Kidney (tissue), 14 donors: ENCODE data around the gene FCSK. TPM values are rescaled to one million over a fixed set of nuclear protein-coding genes. Genes with fewer than 3 reads are reported as not detected.

Source experiments
- DNase-seq, 5 donors: peaks; one replicate each; pipeline ENCODE4 v3.0.0-alpha.2; 2013 to 2020
- FAIRE-seq: peaks from 2 replicates; lab custom pipeline; 2012; peaks lifted over from hg19 to GRCh38; lab: Jason Lieb, UNC
- H3K27ac ChIP-seq, 2 donors: one replicate each; pipeline ENCODE4 v1.7.0; 2013; ENCODE audit warnings: low read depth in 2 of 2, low read length in 2 of 2, inconsistent platforms in 1 of 2
- H3K27me3 ChIP-seq: one replicate; pipeline ENCODE4 v1.7.1; 2013; ENCODE audit warnings: low read length, inconsistent platforms; ENCODE audit not compliant: control insufficient read depth, insufficient read depth
- H3K36me3 ChIP-seq, 3 donors: one replicate each; pipeline versions ENCODE4 v1.7.0 to v1.7.1; 2013; ENCODE audit warnings: low read length in 3 of 3, control low read depth in 1 of 3, inconsistent platforms in 1 of 3; ENCODE audit not compliant: insufficient read depth in 3 of 3, control insufficient read depth in 2 of 3
- H3K4me1 ChIP-seq, 3 donors: one replicate each; pipeline versions ENCODE4 v1.7.0 to v1.7.1; 2013; ENCODE audit warnings: low read length in 3 of 3, inconsistent platforms in 1 of 3, low read depth in 1 of 3; ENCODE audit not compliant: control insufficient read depth in 2 of 3, insufficient read depth in 2 of 3
- H3K4me3 ChIP-seq, 3 donors: one replicate each; pipeline versions ENCODE4 v1.7.0 to v1.8.1; 2013; ENCODE audit warnings: low read length in 3 of 3, control low read depth in 1 of 3, inconsistent platforms in 1 of 3
- H3K9ac ChIP-seq, 3 donors: one replicate each; pipeline versions ENCODE4 v1.7.0 to v1.7.1; 2013; ENCODE audit warnings: low read length in 3 of 3, control low read depth in 1 of 3, inconsistent platforms in 1 of 3
- H3K9me3 ChIP-seq, 3 donors: one replicate each; pipeline versions ENCODE4 v1.7.0 to v1.7.1; 2013; ENCODE audit warnings: low read length in 3 of 3, control low read depth in 1 of 3, inconsistent platforms in 1 of 3; ENCODE audit not compliant: control insufficient read depth in 2 of 3, insufficient read depth in 1 of 3
- CTCF ChIP-seq: IDR thresholded peaks from 3 replicates; pipeline ENCODE4 v1.5.1; 2012; ENCODE audit warnings: mild to moderate bottlenecking, moderate library complexity, borderline replicate concordance; ENCODE audit not compliant: insufficient read depth; ENCODE audit errors: extremely low read depth
- intact Hi-C: fragments of 100-400 bp; cut with DNase I; formaldehyde crosslinking; loops from one replicate; pipeline ENCODE4 v1.11.1; 2022
- polyA plus RNA-seq: library from polyadenylated mRNA; stranded (reverse); fragments of 350-450 nt; fragmentation: Illumina TruSeq; extraction: RNeasy Lipid Tissue Mini Kit (QIAGEN cat#74804); gene quantifications from one replicate; pipeline ENCODE4 v1.2.3, GENCODE V29; 2014; ENCODE audit warnings: low read depth, low replicate concordance; ENCODE audit not compliant: insufficient read depth
- total RNA-seq: library from RNA; stranded (reverse); fragmentation: NEBNext Ultra II Directional; extraction: Animal tissue kit (Norgen Biotek cat#: 25700); gene quantifications from one replicate; pipeline ENCODE4 v1.2.1, GENCODE V29; 2021
- donor health status: control.
- donor health status: control.
- donor health status: control.
- donor health status: control.
- donor health status: control.
- donor health status: DM: yes; HTN: yes; CAD: no.
- donor health status: Normal renal cell carcinoma (clear cell type).

FCSK gene
- total and polyA plus RNA-seq, 2 donors from 2014 or later, result 18.7 to 32.5 TPM

GRCh38 chr16:70529051-70529777 lies 74.8 kb downstream of the FCSK start:
- H3K27me3 ChIP-seq, result no peaks in the 10 kb centered on the region
- peak; percentile 28 for TF ChIP-seq CTCF
- no peak overlapping the region for H3K9ac ChIP-seq
- H3K27ac ChIP-seq, result no peak overlapping the region
- DNase-seq (peak in 2 of 5 donors; percentile 9 to 44), FAIRE-seq (peak; percentile 35)
- H3K9me3 ChIP-seq, result no peaks in the 10 kb centered on the region
- H3K4me1 ChIP-seq, result peaks cover 0 to 7% (median 6%) of the 10 kb centered on the region in 3 donors
- peaks cover 14 to 54% (median 26%) of the 10 kb centered on the region in 3 donors for H3K36me3 ChIP-seq
- H3K4me3 ChIP-seq, result no peak overlapping the region
- intact Hi-C loops, result no loop called here

Other genes with a start within 250 kb of the FCSK start
- 22.6 TPM for gene EXOSC6, start 202.7 kb upstream of the FCSK start, total RNA-seq
- 13.1 TPM for gene EXOSC6, start 202.7 kb upstream of the FCSK start, polyA plus RNA-seq
- gene AARS1, start 165.1 kb upstream of the FCSK start, total RNA-seq, result 111 TPM
- 58.2 TPM for gene AARS1, start 165.1 kb upstream of the FCSK start, polyA plus RNA-seq
- gene DDX19B, start 155.4 kb upstream of the FCSK start, total RNA-seq, result 33.4 TPM
- gene DDX19B, start 155.4 kb upstream of the FCSK start, polyA plus RNA-seq, result 25.6 TPM
- gene DDX19A, start 107.7 kb upstream of the FCSK start, total RNA-seq, result 34.8 TPM
- 19.8 TPM for gene DDX19A, start 107.7 kb upstream of the FCSK start, polyA plus RNA-seq
- 28.6 TPM for gene ST3GAL2, start 15.5 kb upstream of the FCSK start, total RNA-seq
- gene ST3GAL2, start 15.5 kb upstream of the FCSK start, polyA plus RNA-seq, result 10.6 TPM
- 69.7 TPM for gene COG4, start 69.0 kb downstream of the FCSK start, total RNA-seq
- 42.9 TPM for gene COG4, start 69.0 kb downstream of the FCSK start, polyA plus RNA-seq
- gene SF3B3, start 69.2 kb downstream of the FCSK start, total RNA-seq, result 246 TPM
- gene SF3B3, start 69.2 kb downstream of the FCSK start, polyA plus RNA-seq, result 92.9 TPM
- gene IL34, start 192.0 kb downstream of the FCSK start, total RNA-seq, result 7.4 TPM
- 5.9 TPM for gene IL34, start 192.0 kb downstream of the FCSK start, polyA plus RNA-seq
- 33.0 TPM for gene MTSS2, start 231.5 kb downstream of the FCSK start, total RNA-seq
- gene MTSS2, start 231.5 kb downstream of the FCSK start, polyA plus RNA-seq, result 19.2 TPM